ENCODE measurements around the gene MAD2L1BP. TPM values are rescaled to one million over a fixed set of nuclear protein-coding genes. Genes with fewer than 3 reads are reported as not detected.

MAD2L1BP gene
- total RNA-seq, 1 donor from 2014 or later, result 43.5 TPM

DNA sequence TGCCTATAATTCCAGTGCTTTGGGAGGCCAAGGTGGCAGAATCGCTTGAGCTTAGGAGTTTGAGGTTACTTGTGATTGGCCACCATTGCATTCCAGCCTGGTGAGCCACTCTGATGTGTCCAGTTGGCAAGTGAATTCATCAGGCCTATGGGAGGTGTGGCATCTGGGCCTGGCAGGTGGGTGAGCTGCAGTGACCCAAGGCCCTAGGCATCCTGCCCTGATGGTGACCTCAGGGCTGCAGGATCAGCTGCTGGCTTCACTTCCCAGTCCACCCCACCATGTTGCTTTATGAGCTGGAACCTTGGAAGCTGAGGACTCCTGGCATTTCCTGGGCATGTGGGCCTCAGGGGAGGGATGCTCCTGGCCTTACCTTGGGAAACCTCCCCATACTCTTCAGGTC is 29.7 kb downstream of the MAD2L1BP start:
- no peak overlapping the region for H3K4me3 Mint-ChIP-seq
- H3K27me3 Mint-ChIP-seq (ENCODE audit: low read depth), result peaks cover 15% of the 10 kb centered on the region
- H3K36me3 Mint-ChIP-seq (ENCODE audit: low read depth), result no peaks in the 10 kb centered on the region
- no peak overlapping the region for H3K27ac Mint-ChIP-seq (ENCODE audit: unreplicated experiment)
- no peaks in the 10 kb centered on the region for H3K9me3 Mint-ChIP-seq
- peaks cover 19% of the 10 kb centered on the region for H3K4me1 Mint-ChIP-seq
- TF ChIP-seq, protein P1, sequence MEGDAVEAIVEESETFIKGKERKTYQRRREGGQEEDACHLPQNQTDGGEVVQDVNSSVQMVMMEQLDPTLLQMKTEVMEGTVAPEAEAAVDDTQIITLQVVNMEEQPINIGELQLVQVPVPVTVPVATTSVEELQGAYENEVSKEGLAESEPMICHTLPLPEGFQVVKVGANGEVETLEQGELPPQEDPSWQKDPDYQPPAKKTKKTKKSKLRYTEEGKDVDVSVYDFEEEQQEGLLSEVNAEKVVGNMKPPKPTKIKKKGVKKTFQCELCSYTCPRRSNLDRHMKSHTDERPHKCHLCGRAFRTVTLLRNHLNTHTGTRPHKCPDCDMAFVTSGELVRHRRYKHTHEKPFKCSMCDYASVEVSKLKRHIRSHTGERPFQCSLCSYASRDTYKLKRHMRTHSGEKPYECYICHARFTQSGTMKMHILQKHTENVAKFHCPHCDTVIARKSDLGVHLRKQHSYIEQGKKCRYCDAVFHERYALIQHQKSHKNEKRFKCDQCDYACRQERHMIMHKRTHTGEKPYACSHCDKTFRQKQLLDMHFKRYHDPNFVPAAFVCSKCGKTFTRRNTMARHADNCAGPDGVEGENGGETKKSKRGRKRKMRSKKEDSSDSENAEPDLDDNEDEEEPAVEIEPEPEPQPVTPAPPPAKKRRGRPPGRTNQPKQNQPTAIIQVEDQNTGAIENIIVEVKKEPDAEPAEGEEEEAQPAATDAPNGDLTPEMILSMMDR (conservative IDR thresholded peaks at IDR 0.05), result no peak
- DNase-seq (ENCODE audit: low read depth, low spot score), result no peak

- no peaks in the 10 kb centered on the region for H3K36me3 Mint-ChIP-seq (ENCODE audit: low read depth)
- H3K27ac Mint-ChIP-seq (ENCODE audit: unreplicated experiment), result no peak overlapping the region
These were observed 30.7 kb downstream of the MAD2L1BP start for GRCh38 chr6:43666196-43666920.

DNA sequence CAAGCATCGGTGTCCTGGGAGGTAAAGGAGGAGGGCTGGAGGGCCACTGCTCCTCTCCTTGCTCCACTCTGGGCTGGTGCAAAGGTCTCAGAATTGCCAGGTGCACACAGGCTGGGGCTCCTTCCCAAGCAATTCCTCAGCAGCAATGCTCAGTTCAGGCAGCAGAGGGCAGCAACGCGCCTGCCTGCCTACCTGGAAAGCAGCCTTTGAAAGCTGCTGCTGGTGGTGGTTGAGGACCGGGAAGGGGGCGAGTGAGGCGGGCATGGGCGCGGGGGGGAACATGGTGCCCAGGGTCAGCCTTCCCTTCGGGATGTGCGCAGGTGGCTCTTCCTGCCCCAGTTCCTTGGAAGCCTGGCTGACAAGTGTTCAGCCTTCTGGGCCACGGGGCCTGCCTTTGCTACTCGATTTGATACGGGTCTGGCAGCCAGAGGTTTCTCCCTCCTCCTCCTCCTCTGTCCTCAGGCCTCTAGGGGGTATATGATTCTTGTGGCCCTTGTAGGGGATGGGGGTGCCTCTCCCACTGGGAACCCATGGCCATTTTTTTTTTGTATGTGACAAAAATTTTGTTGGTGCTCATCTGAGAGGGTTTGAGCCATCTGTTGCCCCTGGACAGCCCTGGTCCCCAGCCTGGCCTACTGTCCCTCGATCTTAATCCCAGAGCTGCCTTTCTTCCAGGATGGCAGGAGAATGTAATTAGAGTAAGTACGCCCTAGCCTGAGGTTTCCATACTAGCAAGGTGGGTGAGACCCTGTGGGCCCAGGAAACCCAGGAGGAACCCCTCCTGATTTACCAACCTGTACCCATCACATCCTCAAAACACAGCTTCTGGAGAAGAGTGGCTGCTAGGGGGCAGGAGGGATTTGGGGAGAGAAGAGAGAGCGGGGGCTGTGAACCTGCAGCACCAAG is 31.9 kb downstream of the MAD2L1BP start:
- peak; percentile 95 for DNase-seq (ENCODE audit: low read depth, low spot score)
- Mint-ChIP-seq H3K4me1 (peaks cover 19% of the 10 kb centered on the region), H3K27ac (ENCODE audit: unreplicated experiment) (no peak overlapping the region), H3K27me3 (ENCODE audit: low read depth) (peaks cover 15% of the 10 kb centered on the region), H3K4me3 (peak overlapping the region; percentile 75), H3K9me3 (no peaks in the 10 kb centered on the region), H3K36me3 (ENCODE audit: low read depth) (no peaks in the 10 kb centered on the region)
- TF ChIP-seq, protein P1 (conservative IDR thresholded peaks at IDR 0.05), result peak; percentile 93

More at GRCh38 chr6:43666196-43666920, 30.7 kb downstream of the MAD2L1BP start:
- TF ChIP-seq, protein P1 (conservative IDR thresholded peaks at IDR 0.05), result no peak
- H3K4me3 Mint-ChIP-seq, result no peak overlapping the region
- H3K4me1 Mint-ChIP-seq, result peaks cover 19% of the 10 kb centered on the region
- peaks cover 15% of the 10 kb centered on the region for H3K27me3 Mint-ChIP-seq (ENCODE audit: low read depth)
- no peaks in the 10 kb centered on the region for H3K9me3 Mint-ChIP-seq
- DNase-seq (ENCODE audit: low read depth, low spot score), result no peak

- Mint-ChIP-seq H3K27me3 (ENCODE audit: low read depth) (peaks cover 15% of the 10 kb centered on the region), H3K4me3 (peak overlapping the region; percentile 75), H3K27ac (ENCODE audit: unreplicated experiment) (no peak overlapping the region), H3K36me3 (ENCODE audit: low read depth) (no peaks in the 10 kb centered on the region), H3K4me1 (peaks cover 19% of the 10 kb centered on the region), H3K9me3 (no peaks in the 10 kb centered on the region)
- TF ChIP-seq, protein P1 (conservative IDR thresholded peaks at IDR 0.05), result peak; percentile 59
- DNase-seq (ENCODE audit: low read depth, low spot score), result peak; percentile 23
These were observed 32.8 kb downstream of the MAD2L1BP start for GRCh38 chr6:43668151-43669028.
